ENCODE results near the gene CAPS.

Gene CAPS

GRCh38 chr19:5951338-5951861 lies 37.3 kb downstream of the CAPS start:
- no peak overlapping the region for H3K4me3 ChIP-seq (ENCODE audit: control insufficient read depth, low read depth, low read length)
- DNase-seq (ENCODE audit: low read depth): no peak
- TF ChIP-seq, protein P1, sequence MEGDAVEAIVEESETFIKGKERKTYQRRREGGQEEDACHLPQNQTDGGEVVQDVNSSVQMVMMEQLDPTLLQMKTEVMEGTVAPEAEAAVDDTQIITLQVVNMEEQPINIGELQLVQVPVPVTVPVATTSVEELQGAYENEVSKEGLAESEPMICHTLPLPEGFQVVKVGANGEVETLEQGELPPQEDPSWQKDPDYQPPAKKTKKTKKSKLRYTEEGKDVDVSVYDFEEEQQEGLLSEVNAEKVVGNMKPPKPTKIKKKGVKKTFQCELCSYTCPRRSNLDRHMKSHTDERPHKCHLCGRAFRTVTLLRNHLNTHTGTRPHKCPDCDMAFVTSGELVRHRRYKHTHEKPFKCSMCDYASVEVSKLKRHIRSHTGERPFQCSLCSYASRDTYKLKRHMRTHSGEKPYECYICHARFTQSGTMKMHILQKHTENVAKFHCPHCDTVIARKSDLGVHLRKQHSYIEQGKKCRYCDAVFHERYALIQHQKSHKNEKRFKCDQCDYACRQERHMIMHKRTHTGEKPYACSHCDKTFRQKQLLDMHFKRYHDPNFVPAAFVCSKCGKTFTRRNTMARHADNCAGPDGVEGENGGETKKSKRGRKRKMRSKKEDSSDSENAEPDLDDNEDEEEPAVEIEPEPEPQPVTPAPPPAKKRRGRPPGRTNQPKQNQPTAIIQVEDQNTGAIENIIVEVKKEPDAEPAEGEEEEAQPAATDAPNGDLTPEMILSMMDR (IDR thresholded peaks at IDR 0.05; ENCODE audit: control insufficient read depth, insufficient read depth, low read depth, low read length, missing control alignments): no peak

GRCh38 chr19:5952193-5953029 lies 38.4 kb downstream of the CAPS start:
- TF ChIP-seq, protein P1 (IDR thresholded peaks at IDR 0.05; ENCODE audit: control insufficient read depth, insufficient read depth, low read depth, low read length, missing control alignments): no peak
- no peak overlapping the region for H3K4me3 ChIP-seq (ENCODE audit: control insufficient read depth, low read depth, low read length)
- no peak for DNase-seq (ENCODE audit: low read depth)

DNA sequence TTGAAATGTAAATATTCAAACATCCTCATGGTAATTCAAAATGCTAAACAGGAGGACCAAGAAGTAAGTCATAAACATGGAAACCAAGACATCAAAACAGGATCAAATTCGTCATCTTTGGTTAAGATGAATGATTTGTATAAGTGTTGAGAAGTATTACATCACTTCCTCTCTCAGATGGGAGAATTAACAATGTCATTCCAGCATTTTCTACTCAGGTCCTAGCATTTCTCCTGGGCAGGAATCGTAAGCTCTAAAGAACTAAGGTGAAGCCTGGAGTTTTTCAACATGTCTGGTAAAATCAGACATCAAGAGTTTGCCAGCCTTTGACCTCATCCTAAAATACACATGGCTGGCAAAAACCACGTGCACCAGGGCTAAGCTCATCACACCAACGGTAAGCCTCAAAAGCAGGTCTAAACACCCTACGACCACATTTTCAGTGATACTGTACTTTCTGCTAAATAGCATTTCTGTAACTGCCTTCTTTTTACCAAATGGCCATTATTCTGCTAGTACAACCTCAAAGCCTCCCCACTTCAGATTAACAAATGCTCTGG lies 39.1 kb downstream of the CAPS start:
- TF ChIP-seq, protein P1 (IDR thresholded peaks at IDR 0.05; ENCODE audit: control insufficient read depth, insufficient read depth, low read depth, low read length, missing control alignments): no peak
- no peak overlapping the region for H3K4me3 ChIP-seq (ENCODE audit: control insufficient read depth, low read depth, low read length)
- DNase-seq (ENCODE audit: low read depth): no peak

GRCh38 chr19:5953680-5954213 lies 39.7 kb downstream of the CAPS start:
- H3K4me3 ChIP-seq (ENCODE audit: control insufficient read depth, low read depth, low read length): no peak overlapping the region
- TF ChIP-seq, protein P1 (IDR thresholded peaks at IDR 0.05; ENCODE audit: control insufficient read depth, insufficient read depth, low read depth, low read length, missing control alignments): no peak
- DNase-seq (ENCODE audit: low read depth): peak; percentile 25

- TF ChIP-seq, protein P1 (IDR thresholded peaks at IDR 0.05; ENCODE audit: control insufficient read depth, insufficient read depth, low read depth, low read length, missing control alignments): no peak
These were observed 40.2 kb downstream of the CAPS start for GRCh38 chr19:5954293-5954692.

DNA sequence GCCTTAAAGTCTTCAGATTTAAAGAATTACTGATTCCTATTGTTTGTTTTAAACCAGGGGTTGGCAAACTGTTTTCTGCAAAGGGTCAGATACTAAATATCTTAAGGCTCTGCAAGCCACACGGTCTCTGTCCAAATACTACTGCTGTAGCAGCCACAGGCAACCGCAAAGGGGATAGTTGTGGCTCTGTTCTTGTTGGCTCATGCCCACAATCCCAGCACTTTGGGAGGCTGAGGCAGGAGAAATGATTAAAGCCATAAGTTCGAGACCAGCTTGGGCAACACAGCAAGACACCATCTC lies 41.5 kb downstream of the CAPS start:
- TF ChIP-seq, protein P1 (IDR thresholded peaks at IDR 0.05; ENCODE audit: control insufficient read depth, insufficient read depth, low read depth, low read length, missing control alignments): no peak
- peak; percentile 21 for DNase-seq (ENCODE audit: low read depth)
- no peak overlapping the region for H3K4me3 ChIP-seq (ENCODE audit: control insufficient read depth, low read depth, low read length)

More at GRCh38 chr19:5954293-5954692, 40.2 kb downstream of the CAPS start:
- no peak for DNase-seq (ENCODE audit: low read depth)
- no peak overlapping the region for H3K4me3 ChIP-seq (ENCODE audit: control insufficient read depth, low read depth, low read length)

All from AG09309 (cell line).